Endothelial cell of hepatic sinusoid (primary cell): ENCODE results near the gene HLA-DMB.

Source experiments
- in situ Hi-C: cut with HindIII; loops from 2 replicates; pipeline ENCODE4 v1.10.0; 2017; ENCODE audit warnings: low sequenced_read_pairs

HLA-DMB gene

DNA sequence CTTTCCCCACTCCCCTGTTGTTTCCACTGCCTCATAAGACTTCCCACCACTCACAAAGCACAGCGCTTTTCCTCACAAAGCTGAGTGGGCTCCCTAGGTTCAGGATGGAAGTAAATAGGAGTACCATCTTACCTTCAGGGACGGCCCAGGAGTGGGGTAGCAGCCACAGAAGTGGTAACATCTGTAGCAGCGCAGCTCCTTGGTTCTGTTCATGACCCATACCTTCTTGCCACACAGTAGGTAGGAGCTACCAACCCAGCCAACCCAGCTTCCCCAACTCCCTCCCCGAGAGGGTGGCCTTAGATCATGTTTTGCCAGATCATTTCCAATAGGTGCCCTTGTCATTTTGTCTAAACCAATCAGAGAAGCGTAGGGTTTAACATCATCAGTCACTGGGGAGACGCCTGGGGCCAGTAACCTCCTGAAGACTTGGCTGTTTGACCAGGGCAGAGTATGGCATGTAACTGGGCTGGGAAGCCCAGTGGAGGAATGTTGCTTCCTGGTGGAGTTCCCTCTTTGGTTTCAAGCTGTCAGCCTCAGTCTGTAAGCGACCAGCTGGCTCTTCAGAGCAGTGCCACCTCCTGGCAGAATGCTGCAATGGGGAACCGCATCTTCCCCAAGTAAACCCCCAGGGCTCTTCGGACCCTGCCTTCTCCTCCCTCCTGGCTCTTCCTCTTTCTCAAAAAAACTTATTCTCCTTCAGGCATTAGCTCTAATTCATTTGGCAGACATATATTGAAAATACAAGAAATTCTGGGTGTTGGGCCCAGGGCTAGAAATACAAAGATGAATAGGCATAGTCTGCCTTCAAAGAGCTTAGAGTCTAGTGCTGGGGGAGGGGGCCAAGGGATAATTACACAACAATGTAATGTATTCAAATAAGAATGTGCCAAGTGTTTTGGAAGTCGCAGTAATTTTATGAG lies 12.2 kb upstream of the HLA-DMB start, which contains the start of gene HLA-DMA:
Gene HLA-DMA, minus strand, starts transcription at position 281 of the 923 bp plus-strand sequence. Its CDS starts 61 bp downstream, at position 220.
- in situ Hi-C loops = no loop called here

GRCh38 chr6:32950449-32950848 lies 9.6 kb upstream of the HLA-DMB start:
- in situ Hi-C loops = no loop called here

DNA sequence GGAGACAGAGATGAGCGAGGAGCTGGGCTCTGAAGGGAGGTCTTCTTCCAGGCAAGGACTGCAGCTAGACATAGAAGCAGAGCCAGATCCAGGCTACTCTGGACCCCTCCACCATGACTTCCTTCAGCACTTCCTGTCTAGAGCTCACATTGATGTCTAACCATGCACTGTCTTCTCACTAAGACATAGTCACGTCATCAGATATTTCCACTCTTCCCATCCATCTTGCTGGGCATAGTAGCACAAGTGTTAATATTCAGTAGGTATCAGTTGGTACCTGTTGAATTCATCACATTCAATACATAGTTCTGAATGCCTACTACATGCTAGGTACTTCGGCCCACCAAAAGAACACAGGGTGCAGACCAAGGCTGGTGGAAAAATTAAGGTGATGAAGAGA lies 9.2 kb upstream of the HLA-DMB start:
- in situ Hi-C loops = no loop called here

GRCh38 chr6:32949113-32949512 lies 8.3 kb upstream of the HLA-DMB start:
- in situ Hi-C loops = loop anchor here (5.0 kb wide), 1 partner anchor 42 kb away; no protein-coding TSS in a partner anchor

GRCh38 chr6:32947552-32948465 lies 7.0 kb upstream of the HLA-DMB start:
- in situ Hi-C loops = loop anchor here (5.0 kb wide), 1 partner anchor 41 kb away; no protein-coding TSS in a partner anchor

GRCh38 chr6:32946893-32947292 lies 6.1 kb upstream of the HLA-DMB start:
- in situ Hi-C loops = loop anchor here (5.0 kb wide), 1 partner anchor 40 kb away; no protein-coding TSS in a partner anchor

DNA sequence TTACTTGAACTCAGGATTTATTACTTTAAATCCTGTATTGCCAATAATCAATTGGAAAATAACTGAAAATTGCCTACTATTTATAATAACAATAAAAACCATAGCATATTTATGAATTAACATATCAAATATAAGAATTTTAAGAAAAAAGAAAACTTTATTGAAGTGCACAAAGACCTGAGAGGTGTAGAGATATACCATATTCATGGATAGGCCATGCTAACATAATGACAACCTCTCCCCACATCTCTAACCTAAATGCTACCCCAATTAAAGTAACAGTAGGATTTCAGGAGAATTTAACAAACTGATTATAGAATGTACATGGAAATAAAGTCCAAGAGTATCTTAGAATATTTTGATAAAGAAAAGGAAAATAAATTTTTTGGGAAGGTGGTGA lies 5.1 kb upstream of the HLA-DMB start:
- in situ Hi-C loops = loop anchor here (5.0 kb wide), 1 partner anchor 39 kb away; no protein-coding TSS in a partner anchor

DNA sequence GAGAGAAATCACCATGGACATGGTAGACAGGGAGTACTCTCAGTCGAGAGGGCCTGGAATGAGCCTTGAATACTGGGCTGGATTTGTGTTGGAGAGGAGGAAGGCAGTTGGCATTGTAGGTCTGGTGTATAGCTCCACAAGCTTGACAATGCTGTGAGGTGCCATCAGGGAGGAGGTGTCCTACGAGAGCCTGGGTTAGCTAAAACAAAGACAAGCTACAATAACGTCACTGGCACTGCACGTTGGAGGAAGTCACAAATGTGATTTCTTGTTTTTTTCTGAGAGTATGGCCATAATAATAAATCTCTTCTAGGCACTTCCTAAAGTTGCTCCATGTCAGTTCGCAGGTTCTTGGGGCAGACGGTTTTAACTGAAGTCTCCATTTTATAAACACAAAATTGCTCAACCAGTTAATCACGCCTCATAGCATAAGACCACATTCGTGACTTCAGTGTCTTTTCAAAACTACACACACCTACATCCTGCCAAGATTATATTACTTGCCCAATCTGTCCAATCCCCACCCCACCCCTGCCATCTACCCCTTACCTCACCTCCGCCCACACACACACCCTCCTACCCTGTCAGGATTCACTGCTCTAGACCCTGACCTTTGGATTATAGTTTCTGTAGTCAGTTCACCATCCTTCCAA lies 4.4 kb upstream of the HLA-DMB start:
- in situ Hi-C loops = loop anchor here (5.0 kb wide), 1 partner anchor 38 kb away; no protein-coding TSS in a partner anchor

DNA sequence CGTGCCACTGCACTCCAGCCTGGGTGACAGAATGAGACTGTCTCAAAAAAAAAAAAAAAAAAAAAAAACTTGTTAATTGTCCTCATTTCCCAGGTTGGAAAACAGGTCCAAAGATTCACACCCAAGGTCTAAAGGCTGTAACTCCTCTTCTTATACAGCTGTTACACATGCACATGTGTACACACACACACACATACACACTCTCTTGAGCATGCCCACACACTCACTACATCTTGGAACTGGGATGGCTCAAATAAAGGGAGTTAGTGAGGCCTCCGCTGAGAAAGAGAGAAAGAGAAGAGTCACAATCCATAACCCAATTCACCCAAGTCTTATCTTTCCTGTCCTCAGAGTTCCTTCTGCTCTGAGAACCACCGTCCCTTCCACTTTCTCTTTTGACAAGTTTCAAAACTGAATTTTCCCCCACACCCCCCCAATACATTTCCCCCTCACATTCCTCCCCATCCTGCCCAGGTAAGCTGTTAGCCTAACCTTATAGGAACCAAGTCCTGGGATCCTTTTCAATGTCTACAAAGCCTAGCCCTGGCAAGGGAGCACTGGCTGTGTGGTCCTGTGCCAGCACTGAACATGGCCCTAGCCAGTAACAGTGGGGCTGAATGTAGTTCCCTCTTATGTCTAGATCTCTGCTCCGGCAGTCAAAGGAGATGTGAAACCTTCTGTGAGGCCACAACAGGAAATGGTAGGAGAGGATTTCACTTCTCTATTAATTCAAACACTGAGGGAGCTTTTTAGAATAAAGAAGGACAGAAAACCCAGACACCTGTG lies 3.2 kb upstream of the HLA-DMB start:
- in situ Hi-C loops = loop anchor here (5.0 kb wide), 1 partner anchor 117 kb away; no protein-coding TSS in a partner anchor

DNA sequence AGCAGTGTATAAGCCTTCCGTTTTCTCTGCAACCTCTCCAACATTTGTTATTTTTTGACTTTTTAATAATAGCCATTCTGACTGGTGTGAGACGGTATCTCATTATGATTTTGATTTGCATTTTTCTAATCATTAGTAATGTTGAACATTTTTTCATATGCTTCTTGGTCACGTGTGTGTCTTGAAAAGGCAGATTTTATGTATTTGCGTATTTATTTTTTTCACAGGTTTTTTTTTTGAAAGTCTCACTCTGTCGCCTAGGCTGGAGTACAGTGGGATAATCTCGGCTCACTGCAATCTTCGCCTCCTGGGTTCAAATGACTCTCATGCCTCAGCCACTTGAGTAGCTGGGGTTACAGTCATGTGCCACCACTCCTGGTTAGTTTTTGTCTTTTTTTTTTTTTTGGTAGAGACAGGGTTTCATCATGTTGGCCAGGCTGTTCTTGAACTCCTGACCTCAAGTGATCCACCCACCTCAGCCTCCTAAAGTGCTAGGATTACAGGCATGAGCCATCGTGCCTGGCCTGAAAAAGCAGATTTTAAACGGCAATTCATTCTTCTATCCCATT lies 1.8 kb upstream of the HLA-DMB start:
- in situ Hi-C loops = loop anchor here (5.0 kb wide), 1 partner anchor 115 kb away; no protein-coding TSS in a partner anchor

DNA sequence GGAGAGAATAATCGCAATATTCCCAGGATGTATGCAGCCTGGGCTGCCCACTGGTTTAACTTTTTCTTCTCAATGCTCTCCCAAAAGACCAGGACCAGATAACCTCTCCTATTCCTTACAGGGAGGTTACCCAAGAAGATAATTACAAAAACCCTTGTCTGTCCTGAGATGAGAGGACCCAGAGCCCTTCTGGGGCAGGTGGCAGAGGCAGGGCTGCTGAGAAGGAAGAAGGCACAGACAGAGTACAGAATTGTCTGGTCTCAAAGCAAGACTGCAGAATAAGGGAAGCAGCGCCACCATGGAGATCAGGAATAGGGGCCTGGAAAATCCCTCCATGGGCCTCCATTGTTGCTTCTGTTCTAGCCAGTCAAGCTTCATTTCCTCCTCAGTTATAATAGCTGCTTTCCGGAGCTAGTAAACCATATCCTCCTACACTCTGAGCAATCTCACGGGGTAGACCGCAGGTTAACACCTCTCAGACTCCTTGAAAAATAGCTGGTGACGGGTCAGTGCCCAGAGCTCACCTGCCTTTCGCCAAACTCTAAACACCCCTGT lies 463 bp upstream of the HLA-DMB start:
- in situ Hi-C loops = loop anchor here (5.0 kb wide), 1 partner anchor 114 kb away; no protein-coding TSS in a partner anchor

GRCh38 chr6:32938494-32938893 lies 2.3 kb downstream of the HLA-DMB start:
- in situ Hi-C loops = no loop called here

DNA sequence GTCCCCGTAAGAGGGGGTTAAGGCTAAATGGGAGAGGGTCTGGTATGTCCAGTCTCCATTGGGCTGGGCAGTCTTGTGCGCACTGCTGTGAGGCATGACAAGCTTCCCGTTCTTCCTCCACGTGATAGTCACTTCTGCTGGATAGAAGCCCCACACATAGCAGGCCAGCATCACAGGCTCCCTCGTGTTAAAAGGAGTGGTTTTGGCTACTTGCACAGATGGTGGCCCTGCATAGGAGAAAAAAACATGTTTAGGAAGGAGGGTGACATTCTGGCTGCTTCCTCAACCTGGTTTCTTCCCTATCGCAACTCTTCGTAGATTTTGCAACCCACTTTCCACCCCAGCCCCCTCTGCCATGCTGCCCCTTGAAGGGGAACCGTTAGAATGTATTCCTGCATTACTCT lies 3.6 kb downstream of the HLA-DMB start:
- in situ Hi-C loops = no loop called here

DNA sequence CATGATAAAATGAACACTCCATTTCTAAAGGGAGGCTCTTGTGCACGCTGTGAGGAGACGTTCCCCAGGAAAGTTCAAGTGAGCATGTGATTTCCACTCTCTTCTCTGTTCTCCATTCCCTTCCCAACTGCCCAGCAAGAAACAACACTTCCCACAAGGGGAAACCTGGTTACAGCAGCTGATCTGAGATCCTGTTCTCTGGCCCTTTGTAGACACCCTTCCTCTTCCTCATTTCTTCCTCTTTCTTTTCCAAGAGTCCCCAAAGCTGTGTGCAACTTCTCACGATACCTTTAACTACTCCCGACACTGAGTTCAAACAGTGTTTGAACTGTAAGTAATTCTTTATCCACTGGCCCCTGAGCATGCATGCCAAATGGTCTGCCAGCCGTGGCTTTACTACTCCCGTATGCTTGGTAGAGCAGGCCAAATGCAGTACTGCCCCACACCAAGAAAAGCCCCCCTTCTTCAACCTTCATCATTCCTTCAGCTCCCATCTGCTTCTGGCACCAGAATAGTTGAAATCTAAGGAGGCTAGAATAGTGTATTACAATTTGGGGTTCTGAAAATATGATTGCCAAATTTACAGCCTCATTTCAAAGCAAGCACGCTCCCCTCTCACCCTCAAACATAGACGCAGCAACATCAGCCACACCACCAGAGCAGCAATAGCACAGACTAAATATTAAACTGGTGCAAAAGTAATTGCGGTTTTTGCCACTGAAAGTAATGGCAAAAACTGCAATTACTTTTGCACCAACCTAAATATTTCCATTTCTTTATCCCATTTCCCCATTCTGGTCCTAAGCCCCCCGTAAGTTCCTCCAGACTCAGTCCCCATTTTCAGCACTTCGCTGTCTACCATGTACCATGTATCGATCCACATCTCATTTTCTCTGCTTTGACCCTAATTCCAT lies 4.3 kb downstream of the HLA-DMB start:
- in situ Hi-C loops = no loop called here

GRCh38 chr6:32935551-32936238 lies 5.1 kb downstream of the HLA-DMB start:
- in situ Hi-C loops = no loop called here

GRCh38 chr6:32933661-32934085 lies 7.2 kb downstream of the HLA-DMB start:
- in situ Hi-C loops = no loop called here

GRCh38 chr6:32932132-32932868 lies 8.5 kb downstream of the HLA-DMB start:
- in situ Hi-C loops = no loop called here
